ENCODE measurements around the gene CCSER1.

The CCSER1 gene

GRCh38 chr4:91243132-91243531, 1115.9 kb downstream of the CCSER1 start:
- no peak overlapping the region for H3K27ac ChIP-seq (ENCODE audit: low read depth, low read length)
- H3K4me3 ChIP-seq (ENCODE audit: low read length): no peak overlapping the region
- no peaks in the 10 kb centered on the region for H4K20me1 ChIP-seq (ENCODE audit: control insufficient read depth, insufficient read depth, low read depth, low read length)
- no peak overlapping the region for H3K4me2 ChIP-seq (ENCODE audit: low read length)
- H3K4me1 ChIP-seq (ENCODE audit: control insufficient read depth, low read length): no peaks in the 10 kb centered on the region
- H3K79me2 ChIP-seq (ENCODE audit: control insufficient read depth, low read length): no peaks in the 10 kb centered on the region
- H3K9me3 ChIP-seq (ENCODE audit: control insufficient read depth, insufficient read depth, low read length): no peaks in the 10 kb centered on the region; the same call in 1 of the 2 replicates
- no peaks in the 10 kb centered on the region for H3F3A ChIP-seq (ENCODE audit: control insufficient read depth, insufficient read depth)
- H3K27me3 ChIP-seq (ENCODE audit: control insufficient read depth, low read length): no peaks in the 10 kb centered on the region
- no peaks in the 10 kb centered on the region for H3K9me2 ChIP-seq (replicated peaks; ENCODE audit: control insufficient read depth, low read length)
- no peaks in the 10 kb centered on the region for H3K36me3 ChIP-seq (ENCODE audit: control insufficient read depth, low read length)
- TF ChIP-seq CTCF (IDR thresholded peaks at IDR 0.05; ENCODE audit: low read depth, low read length, poor library complexity, severe bottlenecking): no peak

GRCh38 chr4:91256043-91256442, 1128.8 kb downstream of the CCSER1 start:
- Histone ChIP-seq H4K20me1 (ENCODE audit: control insufficient read depth, insufficient read depth, low read depth, low read length) (no peaks in the 10 kb centered on the region), H3K27ac (ENCODE audit: low read depth, low read length) (no peak overlapping the region), H3K79me2 (ENCODE audit: control insufficient read depth, low read length) (no peaks in the 10 kb centered on the region), H3K4me1 (ENCODE audit: control insufficient read depth, low read length) (no peaks in the 10 kb centered on the region), H3K27me3 (ENCODE audit: control insufficient read depth, low read length) (no peaks in the 10 kb centered on the region), H3K36me3 (ENCODE audit: control insufficient read depth, low read length) (no peaks in the 10 kb centered on the region), H3K4me2 (ENCODE audit: low read length) (no peak overlapping the region), H3K4me3 (ENCODE audit: low read length) (no peak overlapping the region), H3K9me3 (ENCODE audit: control insufficient read depth, insufficient read depth, low read length) (no peaks in the 10 kb centered on the region), H3F3A (ENCODE audit: control insufficient read depth, insufficient read depth) (no peaks in the 10 kb centered on the region), H3K9me2 (replicated peaks; ENCODE audit: control insufficient read depth, low read length) (no peaks in the 10 kb centered on the region)
- TF ChIP-seq CTCF (IDR thresholded peaks at IDR 0.05; ENCODE audit: low read depth, low read length, poor library complexity, severe bottlenecking) (no peak), EZH2phosphoT487 (IDR thresholded peaks at IDR 0.05; ENCODE audit: borderline replicate concordance, low read length) (no peak)

GRCh38 chr4:91256751-91257150, 1129.6 kb downstream of the CCSER1 start:
- Histone ChIP-seq H3K9me2 (replicated peaks; ENCODE audit: control insufficient read depth, low read length) (no peaks in the 10 kb centered on the region), H3K36me3 (ENCODE audit: control insufficient read depth, low read length) (no peaks in the 10 kb centered on the region), H3K4me3 (ENCODE audit: low read length) (no peak overlapping the region), H3K4me1 (ENCODE audit: control insufficient read depth, low read length) (no peaks in the 10 kb centered on the region), H3K27me3 (ENCODE audit: control insufficient read depth, low read length) (no peaks in the 10 kb centered on the region), H3F3A (ENCODE audit: control insufficient read depth, insufficient read depth) (no peaks in the 10 kb centered on the region), H4K20me1 (ENCODE audit: control insufficient read depth, insufficient read depth, low read depth, low read length) (no peaks in the 10 kb centered on the region), H3K27ac (ENCODE audit: low read depth, low read length) (no peak overlapping the region), H3K4me2 (ENCODE audit: low read length) (no peak overlapping the region), H3K9me3 (ENCODE audit: control insufficient read depth, insufficient read depth, low read length) (no peaks in the 10 kb centered on the region), H3K79me2 (ENCODE audit: control insufficient read depth, low read length) (no peaks in the 10 kb centered on the region)
- TF ChIP-seq CTCF (IDR thresholded peaks at IDR 0.05; ENCODE audit: low read depth, low read length, poor library complexity, severe bottlenecking) (no peak), EZH2phosphoT487 (IDR thresholded peaks at IDR 0.05; ENCODE audit: borderline replicate concordance, low read length) (no peak)

GRCh38 chr4:91257721-91258120, 1130.5 kb downstream of the CCSER1 start:
- H3K27ac ChIP-seq (ENCODE audit: low read depth, low read length): no peak overlapping the region
- H3K4me3 ChIP-seq (ENCODE audit: low read length): no peak overlapping the region
- H4K20me1 ChIP-seq (ENCODE audit: control insufficient read depth, insufficient read depth, low read depth, low read length): no peaks in the 10 kb centered on the region
- H3K36me3 ChIP-seq (ENCODE audit: control insufficient read depth, low read length): no peaks in the 10 kb centered on the region
- no peaks in the 10 kb centered on the region for H3K79me2 ChIP-seq (ENCODE audit: control insufficient read depth, low read length)
- H3F3A ChIP-seq (ENCODE audit: control insufficient read depth, insufficient read depth): no peaks in the 10 kb centered on the region
- no peaks in the 10 kb centered on the region for H3K9me2 ChIP-seq (replicated peaks; ENCODE audit: control insufficient read depth, low read length)
- no peaks in the 10 kb centered on the region for H3K27me3 ChIP-seq (ENCODE audit: control insufficient read depth, low read length)
- H3K4me2 ChIP-seq (ENCODE audit: low read length): no peak overlapping the region
- TF ChIP-seq CTCF (IDR thresholded peaks at IDR 0.05; ENCODE audit: low read depth, low read length, poor library complexity, severe bottlenecking): no peak
- no peak for TF ChIP-seq EZH2phosphoT487 (IDR thresholded peaks at IDR 0.05; ENCODE audit: borderline replicate concordance, low read length)
- H3K9me3 ChIP-seq (ENCODE audit: control insufficient read depth, insufficient read depth, low read length): no peaks in the 10 kb centered on the region
- no peaks in the 10 kb centered on the region for H3K4me1 ChIP-seq (ENCODE audit: control insufficient read depth, low read length)
